GM12891 (cell line): ENCODE data around the gene TNN.

Experiments
- POLR2A ChIP-seq: IDR thresholded peaks from 2 replicates; pipeline ENCODE4 v1.6.1; 2011; ENCODE audit warnings: low read depth, low read length, control low read depth
- POLR2AphosphoS5 ChIP-seq: IDR thresholded peaks from 2 replicates; pipeline ENCODE4 v1.6.1; 2011; ENCODE audit warnings: low read depth, low read length, control low read depth
- POU2F2 ChIP-seq: IDR thresholded peaks from 2 replicates; pipeline ENCODE4 v1.6.1; 2011; ENCODE audit warnings: low read depth, mild to moderate bottlenecking, control low read depth, low read length, moderate library complexity
- TAF1 ChIP-seq: IDR thresholded peaks from 2 replicates; pipeline ENCODE4 v1.6.1; 2011; ENCODE audit warnings: low read depth, low read length, control low read depth

GRCh38 chr1:175079338-175079737, 11.7 kb downstream of the TNN start:
- TF ChIP-seq POLR2A = no peak
- no peak for TF ChIP-seq POLR2AphosphoS5
- TF ChIP-seq TAF1 = no peak
- no peak for TF ChIP-seq POU2F2
